ENCODE data around the gene MAMSTR. TPM values are rescaled to one million over a fixed set of nuclear protein-coding genes. Genes with fewer than 3 reads are reported as not detected.

MAMSTR gene
- total and polyA plus RNA-seq, 9 of the 15 experiments (the other 6 are each of a cell fraction or from before 2014, with no cell fraction given): 0.08 to 1.00 (median 0.40) TPM; not detected in 1

DNA sequence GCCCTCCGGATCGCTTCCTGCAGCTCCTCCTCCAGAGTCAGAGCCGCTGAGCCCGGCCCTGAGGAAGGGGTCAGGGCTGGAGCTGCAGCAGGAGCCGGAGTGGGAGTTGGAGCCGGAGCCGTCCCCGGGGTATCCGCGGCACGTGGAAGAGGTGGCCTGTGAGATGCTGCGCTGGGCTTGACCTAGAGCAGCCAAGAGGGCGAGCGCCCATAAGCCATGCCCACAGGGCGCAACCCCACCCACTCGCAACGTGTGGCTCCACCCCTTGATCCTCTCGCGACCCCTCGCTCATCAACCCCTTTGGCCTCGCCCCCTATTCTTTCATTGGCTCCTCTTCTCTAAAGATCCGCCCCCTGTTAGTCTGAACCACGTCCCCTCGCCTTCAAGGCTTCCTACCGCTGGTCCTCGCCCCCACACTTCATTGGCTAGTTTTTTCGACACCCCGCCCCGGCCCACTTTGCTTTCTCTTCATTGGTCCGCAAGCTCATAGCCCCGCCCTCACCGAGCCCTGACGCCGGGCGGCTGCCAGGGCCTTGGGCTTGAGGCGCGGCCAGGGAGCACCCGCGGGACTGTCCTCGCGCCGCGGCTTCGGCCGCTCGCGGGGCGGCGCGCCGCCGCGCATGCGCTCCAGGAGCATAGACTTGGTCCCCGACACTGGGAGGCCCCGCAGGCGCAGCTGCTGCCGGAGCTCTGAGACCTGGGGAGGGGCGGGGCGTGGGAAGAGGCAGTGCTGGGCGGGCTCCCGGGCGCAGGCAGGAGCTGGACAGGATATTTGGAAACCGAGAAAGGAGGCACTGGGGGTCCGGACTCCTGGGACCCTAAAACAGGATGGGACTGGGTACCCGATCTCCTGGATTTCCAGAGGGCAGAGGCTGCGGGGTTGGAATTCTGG lies 5.4 kb downstream of the MAMSTR start (continued):
- TF ChIP-seq FOXA3 (CRISPR knock-in tag; conservative IDR thresholded peaks at IDR 0.05 in 1 of 2, IDR thresholded peaks at IDR 0.05 in 1 of 2) (0 out of 4 replicates have a peak, but pooled peaks of 1 of the 2 experiments have one; percentile 26), TAL1 (IDR thresholded peaks at IDR 0.05) (no peak), MTA1 (IDR thresholded peaks at IDR 0.05; ENCODE audit: borderline replicate concordance) (peak; percentile 71), HDAC3 (IDR thresholded peaks at IDR 0.05; ENCODE audit: borderline replicate concordance, partially characterized antibody) (no peak), CREB1 (IDR thresholded peaks at IDR 0.05) (peak; percentile 74), CREB1 (CRISPR knock-in tag; IDR thresholded peaks at IDR 0.05) (0 out of 2 replicates have a peak, but pooled peaks have one; percentile 53), PHF8 (IDR thresholded peaks at IDR 0.05; ENCODE audit: borderline replicate concordance, low read length) (peak; percentile 39; the same call in 1 of the 2 replicates), RBM25 (IDR thresholded peaks at IDR 0.05; ENCODE audit: low read depth, low read length, severe bottlenecking) (peak; percentile 62), CTBP1 (IDR thresholded peaks at IDR 0.05; ENCODE audit: borderline replicate concordance) (peak; percentile 96), CCNT2 (IDR thresholded peaks at IDR 0.05; ENCODE audit: borderline replicate concordance, extremely low read depth, insufficient read length, low read depth, low read length) (peak; percentile 78), SUPT5H (IDR thresholded peaks at IDR 0.05) (peak; percentile 40; the same call in 1 of the 2 replicates), ZNF165 (CRISPR knock-in tag; IDR thresholded peaks at IDR 0.05; ENCODE audit: borderline replicate concordance) (no peak), ZFP36 (IDR thresholded peaks at IDR 0.05; ENCODE audit: low read depth, low read length, partially characterized antibody) (peak; percentile 7), YBX1 (IDR thresholded peaks at IDR 0.05) (no peak), ESRRA (IDR thresholded peaks at IDR 0.05; ENCODE audit: borderline replicate concordance, low read depth) (no peak), HDAC1 (IDR thresholded peaks at IDR 0.05) (peak in 1 of 2 experiments; percentile 67; a peak in 2 of 4 replicates)
- TF ChIP-seq, protein P1, sequence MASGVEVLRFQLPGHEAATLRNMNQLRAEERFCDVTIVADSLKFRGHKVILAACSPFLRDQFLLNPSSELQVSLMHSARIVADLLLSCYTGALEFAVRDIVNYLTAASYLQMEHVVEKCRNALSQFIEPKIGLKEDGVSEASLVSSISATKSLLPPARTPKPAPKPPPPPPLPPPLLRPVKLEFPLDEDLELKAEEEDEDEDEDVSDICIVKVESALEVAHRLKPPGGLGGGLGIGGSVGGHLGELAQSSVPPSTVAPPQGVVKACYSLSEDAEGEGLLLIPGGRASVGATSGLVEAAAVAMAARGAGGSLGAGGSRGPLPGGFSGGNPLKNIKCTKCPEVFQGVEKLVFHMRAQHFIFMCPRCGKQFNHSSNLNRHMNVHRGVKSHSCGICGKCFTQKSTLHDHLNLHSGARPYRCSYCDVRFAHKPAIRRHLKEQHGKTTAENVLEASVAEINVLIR (CRISPR knock-in tag; IDR thresholded peaks at IDR 0.05): no peak
- TF ChIP-seq, protein P2, sequence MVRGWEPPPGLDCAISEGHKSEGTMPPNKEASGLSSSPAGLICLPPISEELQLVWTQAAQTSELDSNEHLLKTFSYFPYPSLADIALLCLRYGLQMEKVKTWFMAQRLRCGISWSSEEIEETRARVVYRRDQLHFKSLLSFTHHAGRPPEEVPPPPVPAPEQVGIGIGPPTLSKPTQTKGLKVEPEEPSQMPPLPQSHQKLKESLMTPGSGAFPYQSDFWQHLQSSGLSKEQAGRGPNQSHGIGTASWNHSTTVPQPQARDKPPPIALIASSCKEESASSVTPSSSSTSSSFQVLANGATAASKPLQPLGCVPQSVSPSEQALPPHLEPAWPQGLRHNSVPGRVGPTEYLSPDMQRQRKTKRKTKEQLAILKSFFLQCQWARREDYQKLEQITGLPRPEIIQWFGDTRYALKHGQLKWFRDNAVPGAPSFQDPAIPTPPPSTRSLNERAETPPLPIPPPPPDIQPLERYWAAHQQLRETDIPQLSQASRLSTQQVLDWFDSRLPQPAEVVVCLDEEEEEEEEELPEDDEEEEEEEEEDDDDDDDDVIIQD (CRISPR knock-in tag; IDR thresholded peaks at IDR 0.05): no peak
- TF ChIP-seq, protein P3, sequence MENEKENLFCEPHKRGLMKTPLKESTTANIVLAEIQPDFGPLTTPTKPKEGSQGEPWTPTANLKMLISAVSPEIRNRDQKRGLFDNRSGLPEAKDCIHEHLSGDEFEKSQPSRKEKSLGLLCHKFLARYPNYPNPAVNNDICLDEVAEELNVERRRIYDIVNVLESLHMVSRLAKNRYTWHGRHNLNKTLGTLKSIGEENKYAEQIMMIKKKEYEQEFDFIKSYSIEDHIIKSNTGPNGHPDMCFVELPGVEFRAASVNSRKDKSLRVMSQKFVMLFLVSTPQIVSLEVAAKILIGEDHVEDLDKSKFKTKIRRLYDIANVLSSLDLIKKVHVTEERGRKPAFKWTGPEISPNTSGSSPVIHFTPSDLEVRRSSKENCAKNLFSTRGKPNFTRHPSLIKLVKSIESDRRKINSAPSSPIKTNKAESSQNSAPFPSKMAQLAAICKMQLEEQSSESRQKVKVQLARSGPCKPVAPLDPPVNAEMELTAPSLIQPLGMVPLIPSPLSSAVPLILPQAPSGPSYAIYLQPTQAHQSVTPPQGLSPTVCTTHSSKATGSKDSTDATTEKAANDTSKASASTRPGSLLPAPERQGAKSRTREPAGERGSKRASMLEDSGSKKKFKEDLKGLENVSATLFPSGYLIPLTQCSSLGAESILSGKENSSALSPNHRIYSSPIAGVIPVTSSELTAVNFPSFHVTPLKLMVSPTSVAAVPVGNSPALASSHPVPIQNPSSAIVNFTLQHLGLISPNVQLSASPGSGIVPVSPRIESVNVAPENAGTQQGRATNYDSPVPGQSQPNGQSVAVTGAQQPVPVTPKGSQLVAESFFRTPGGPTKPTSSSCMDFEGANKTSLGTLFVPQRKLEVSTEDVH (IDR thresholded peaks at IDR 0.05; ENCODE audit: low read depth, partially characterized antibody): no peak
- TF ChIP-seq, protein P4, sequence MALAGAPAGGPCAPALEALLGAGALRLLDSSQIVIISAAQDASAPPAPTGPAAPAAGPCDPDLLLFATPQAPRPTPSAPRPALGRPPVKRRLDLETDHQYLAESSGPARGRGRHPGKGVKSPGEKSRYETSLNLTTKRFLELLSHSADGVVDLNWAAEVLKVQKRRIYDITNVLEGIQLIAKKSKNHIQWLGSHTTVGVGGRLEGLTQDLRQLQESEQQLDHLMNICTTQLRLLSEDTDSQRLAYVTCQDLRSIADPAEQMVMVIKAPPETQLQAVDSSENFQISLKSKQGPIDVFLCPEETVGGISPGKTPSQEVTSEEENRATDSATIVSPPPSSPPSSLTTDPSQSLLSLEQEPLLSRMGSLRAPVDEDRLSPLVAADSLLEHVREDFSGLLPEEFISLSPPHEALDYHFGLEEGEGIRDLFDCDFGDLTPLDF (CRISPR knock-in tag; IDR thresholded peaks at IDR 0.05): peak; percentile 61; the same call in 1 of the 2 replicates

All from K562 (cell line).